Calu3 (cell line): Measurements from ENCODE around the gene ARHGEF11. TPM values are rescaled to one million over a fixed set of nuclear protein-coding genes. Genes with fewer than 3 reads are reported as not detected.

Experiments
- BruUV-seq: library from RNA; stranded (reverse); fragments of 400-500 nt; replicated peaks from 2 replicates; lab custom pipeline; 2021; lab: Mats Ljungman, UMichigan
- CTCF ChIA-PET: fragments of 300-600 bp; sonication (Branson Sonifier 250); formaldehyde crosslinking; loops from one replicate; lab custom pipeline; 2022; ENCODE audit warnings: antibody characterized with exemption; lab: Charles Lee
- DNase-seq: peaks from one replicate; pipeline ENCODE4 v3.0.0; 2022
- H3K27ac Mint-ChIP-seq: one replicate; pipeline ENCODE4 v1.8.0; 2022; ENCODE audit warnings: mixed read lengths; ENCODE audit not compliant: unreplicated experiment
- H3K27me3 Mint-ChIP-seq: one replicate; pipeline ENCODE4 v1.8.0; 2022; ENCODE audit warnings: mixed read lengths; ENCODE audit not compliant: unreplicated experiment
- H3K36me3 Mint-ChIP-seq: one replicate; pipeline ENCODE4 v1.8.0; 2022; ENCODE audit warnings: mild to moderate bottlenecking, moderate library complexity, mixed read lengths; ENCODE audit not compliant: insufficient read depth, unreplicated experiment
- H3K4me1 Mint-ChIP-seq: one replicate; pipeline ENCODE4 v1.8.0; 2022; ENCODE audit warnings: mild to moderate bottlenecking, low read depth, mixed read lengths; ENCODE audit not compliant: unreplicated experiment
- H3K4me3 Mint-ChIP-seq: one replicate; pipeline ENCODE4 v1.8.0; 2022; ENCODE audit warnings: mild to moderate bottlenecking, low read depth, moderate library complexity, mixed read lengths; ENCODE audit not compliant: unreplicated experiment
- H3K9me3 Mint-ChIP-seq: one replicate; pipeline ENCODE4 v1.8.0; 2022; ENCODE audit warnings: low read depth, mixed read lengths; ENCODE audit not compliant: unreplicated experiment
- CTCF ChIP-seq: fragments of 200-600 bp; IDR thresholded peaks from one replicate; pipeline ENCODE4 v1.8.0; 2022; ENCODE audit warnings: antibody characterized with exemption; ENCODE audit not compliant: unreplicated experiment
- intact Hi-C: fragments of 100-400 bp; cut with micrococcal nuclease; formaldehyde crosslinking; loops from one replicate; pipeline ENCODE4 v1.10.0; 2022; ENCODE audit not compliant: unreplicated experiment
- total RNA-seq: library from RNA; stranded (reverse); gene quantifications from 2 replicates; pipeline ENCODE4 v1.2.3, GENCODE V29; 2022

The ARHGEF11 gene
- total RNA-seq, 1 experiment from 2014 or later: 44.1 TPM

- no TSS peak for BruUV-seq
- no peaks in the 10 kb centered on the region for H3K36me3 Mint-ChIP-seq
- no peak overlapping the region for H3K4me3 Mint-ChIP-seq
- CTCF ChIA-PET: interaction anchor here (0.9 to 2.2 kb wide), 3 partner anchors 14 to 67 kb away, joined by 3 to 16 read pairs (median 4); no protein-coding TSS in a partner anchor
- intact Hi-C loops: loop anchor here (10.0 kb wide), 1 partner anchor 396 kb away; no protein-coding TSS in a partner anchor
- H3K4me1 Mint-ChIP-seq: peaks cover 12% of the 10 kb centered on the region
- H3K9me3 Mint-ChIP-seq: no peaks in the 10 kb centered on the region
- H3K27ac Mint-ChIP-seq: no peak overlapping the region
- TF ChIP-seq CTCF: no peak
- H3K27me3 Mint-ChIP-seq: peaks cover 7% of the 10 kb centered on the region
- DNase-seq: no peak
These were observed 43.1 kb upstream of the ARHGEF11 start for GRCh38 chr1:157088607-157089006.

- no peaks in the 10 kb centered on the region for H3K9me3 Mint-ChIP-seq
- BruUV-seq: no TSS peak
- TF ChIP-seq CTCF: no peak
- no peak for DNase-seq
- no peak overlapping the region for H3K27ac Mint-ChIP-seq
- CTCF ChIA-PET: interaction anchor here (0.6 to 2.2 kb wide), 3 partner anchors 23 to 68 kb away, joined by 3 to 16 read pairs (median 7); no protein-coding TSS in a partner anchor
- no peak overlapping the region for H3K4me3 Mint-ChIP-seq
- intact Hi-C loops: loop anchor here (10.0 kb wide), 1 partner anchor 398 kb away; no protein-coding TSS in a partner anchor
- H3K27me3 Mint-ChIP-seq: peaks cover 23% of the 10 kb centered on the region
- no peaks in the 10 kb centered on the region for H3K36me3 Mint-ChIP-seq
- H3K4me1 Mint-ChIP-seq: peaks cover 12% of the 10 kb centered on the region
These were observed 41.5 kb upstream of the ARHGEF11 start for GRCh38 chr1:157087030-157087429.

- TF ChIP-seq CTCF: no peak
- intact Hi-C loops: loop anchor here (10.0 kb wide), 1 partner anchor 399 kb away; no protein-coding TSS in a partner anchor
- no TSS peak for BruUV-seq
- H3K27ac Mint-ChIP-seq: no peak overlapping the region
- peaks cover 29% of the 10 kb centered on the region for H3K27me3 Mint-ChIP-seq
- CTCF ChIA-PET: interaction anchor here (0.7 to 2.2 kb wide), 2 partner anchors 44 to 69 kb away, joined by 3 to 16 read pairs; no protein-coding TSS in a partner anchor
- H3K4me1 Mint-ChIP-seq: peaks cover 12% of the 10 kb centered on the region
- no peaks in the 10 kb centered on the region for H3K9me3 Mint-ChIP-seq
- H3K4me3 Mint-ChIP-seq: no peak overlapping the region
- DNase-seq: no peak
- H3K36me3 Mint-ChIP-seq: no peaks in the 10 kb centered on the region
These were observed 40.8 kb upstream of the ARHGEF11 start for GRCh38 chr1:157086299-157086698.

GRCh38 chr1:157085421-157085820, 39.9 kb upstream of the ARHGEF11 start:
- Mint-ChIP-seq H3K4me3 (no peak overlapping the region), H3K9me3 (no peaks in the 10 kb centered on the region), H3K27me3 (peaks cover 37% of the 10 kb centered on the region), H3K27ac (no peak overlapping the region), H3K36me3 (no peaks in the 10 kb centered on the region), H3K4me1 (peaks cover 5% of the 10 kb centered on the region)
- CTCF ChIA-PET: no interaction called here
- intact Hi-C loops: loop anchor here (10.0 kb wide), 1 partner anchor 399 kb away; no protein-coding TSS in a partner anchor
- BruUV-seq: no TSS peak
- no peak for DNase-seq
- TF ChIP-seq CTCF: no peak
